Suppressor macrophage (primary cell): ENCODE measurements around the gene HES5.

Experiments
- DNase-seq, 4 experiments: peaks; one replicate each; pipeline ENCODE4 v3.0.0-alpha.2; 2020 to 2022

HES5 gene

DNA sequence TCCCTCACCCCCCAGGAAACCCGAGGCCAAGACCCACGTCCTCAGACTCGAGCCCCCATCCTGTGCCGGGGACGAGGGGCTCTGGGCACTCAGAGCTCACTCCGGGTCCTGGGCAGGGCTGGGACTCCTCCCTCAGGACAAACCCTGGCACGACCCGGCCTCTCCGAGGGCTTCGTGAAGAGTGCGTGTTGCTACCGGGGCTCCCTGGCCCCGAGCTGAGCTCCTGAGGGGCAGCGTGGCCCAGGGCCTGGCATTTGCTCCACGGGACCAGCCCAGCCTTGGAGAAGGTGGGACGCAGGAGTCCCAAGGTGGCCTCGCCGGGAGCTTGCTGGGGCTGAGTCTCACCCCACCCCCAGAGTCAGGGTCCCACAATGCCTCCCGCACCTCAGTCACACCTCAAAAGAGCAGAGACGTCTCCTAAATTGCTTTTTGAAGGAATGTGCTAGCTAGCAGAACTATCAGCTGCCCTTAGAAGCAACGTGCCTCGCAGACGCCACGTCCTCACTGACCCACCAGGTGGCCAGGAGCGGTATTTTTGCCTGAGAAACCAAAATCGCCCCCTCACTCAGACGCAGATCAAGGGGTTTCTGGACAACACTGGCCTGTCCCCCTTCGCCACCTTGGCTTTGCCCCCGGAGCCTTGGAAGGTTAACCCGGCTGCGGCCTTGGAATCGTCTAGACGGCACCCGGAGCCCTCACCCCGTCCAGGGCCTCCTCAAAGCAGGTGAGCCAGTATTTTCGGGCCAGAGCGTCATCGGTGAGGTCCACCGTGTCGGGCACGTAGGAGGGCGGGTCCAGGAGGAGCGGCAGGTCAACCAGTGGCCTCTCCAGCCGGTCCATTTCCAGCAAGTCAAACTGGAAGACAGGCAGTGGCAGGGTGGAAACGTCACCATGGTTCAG is 14.9 kb downstream of the HES5 start:
- no peak for DNase-seq

DNA sequence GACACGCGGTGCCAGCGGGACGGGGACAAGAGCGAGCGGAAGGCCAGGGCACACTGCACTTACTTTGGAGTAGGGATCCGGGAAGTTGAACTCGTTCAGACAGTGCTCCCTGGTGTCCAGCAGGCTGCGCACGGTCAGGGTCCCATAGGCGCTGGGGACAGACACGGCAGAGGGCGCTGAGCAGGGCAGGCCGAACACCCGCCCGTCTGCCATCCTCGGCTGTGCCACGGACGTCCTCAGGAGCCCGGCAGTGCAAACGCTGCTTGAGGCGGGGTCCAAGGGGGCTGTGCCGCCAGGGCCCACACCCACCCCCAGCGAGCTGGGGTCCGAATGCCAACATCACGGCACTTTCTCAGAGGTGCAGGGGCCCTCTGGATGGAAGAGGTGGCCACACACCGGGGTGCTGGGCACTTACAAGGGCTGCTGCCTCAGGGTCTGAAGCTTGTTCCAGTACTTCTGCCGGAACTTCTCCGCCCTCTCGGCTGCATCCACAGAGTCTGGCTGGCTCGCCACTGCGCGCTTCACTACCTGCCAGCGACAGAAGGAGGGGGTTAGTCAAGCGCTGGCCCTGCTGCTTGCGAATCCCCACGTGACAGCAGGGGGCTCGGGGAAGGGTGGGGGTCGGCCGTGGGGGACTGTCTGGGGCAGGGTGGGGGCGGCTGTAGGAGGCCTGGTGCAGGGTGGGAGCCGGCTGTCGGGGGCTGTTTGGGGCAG is 16.0 kb downstream of the HES5 start:
- DNase-seq, result no peak

DNA sequence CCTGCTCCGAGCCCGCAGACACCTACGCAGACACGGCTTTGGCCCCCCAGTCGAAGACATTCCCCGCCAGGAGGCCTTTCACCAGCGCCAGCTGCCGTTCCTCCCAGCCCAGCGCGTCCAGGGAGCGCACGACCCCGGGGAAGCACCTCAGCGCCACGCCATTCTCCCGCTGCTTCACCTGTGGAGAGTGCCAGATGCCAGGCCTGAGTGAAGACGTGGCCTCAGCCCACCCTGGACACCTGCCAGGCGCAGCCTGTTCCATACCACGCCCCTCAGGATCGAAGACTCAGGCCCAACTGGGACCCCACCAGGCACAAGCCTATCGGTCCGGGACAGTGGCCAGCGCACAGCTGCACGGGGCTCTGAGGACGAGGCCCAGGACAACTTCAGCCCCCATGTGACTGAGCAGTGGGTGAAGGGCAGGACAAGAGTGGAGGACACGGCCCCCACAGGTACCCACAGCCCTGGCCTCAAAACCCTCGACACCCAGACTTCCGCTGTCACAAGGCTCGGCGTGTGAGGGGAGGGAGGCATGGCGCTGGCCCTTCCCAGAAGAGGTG is 17.1 kb downstream of the HES5 start:
- DNase-seq, result no peak

DNA sequence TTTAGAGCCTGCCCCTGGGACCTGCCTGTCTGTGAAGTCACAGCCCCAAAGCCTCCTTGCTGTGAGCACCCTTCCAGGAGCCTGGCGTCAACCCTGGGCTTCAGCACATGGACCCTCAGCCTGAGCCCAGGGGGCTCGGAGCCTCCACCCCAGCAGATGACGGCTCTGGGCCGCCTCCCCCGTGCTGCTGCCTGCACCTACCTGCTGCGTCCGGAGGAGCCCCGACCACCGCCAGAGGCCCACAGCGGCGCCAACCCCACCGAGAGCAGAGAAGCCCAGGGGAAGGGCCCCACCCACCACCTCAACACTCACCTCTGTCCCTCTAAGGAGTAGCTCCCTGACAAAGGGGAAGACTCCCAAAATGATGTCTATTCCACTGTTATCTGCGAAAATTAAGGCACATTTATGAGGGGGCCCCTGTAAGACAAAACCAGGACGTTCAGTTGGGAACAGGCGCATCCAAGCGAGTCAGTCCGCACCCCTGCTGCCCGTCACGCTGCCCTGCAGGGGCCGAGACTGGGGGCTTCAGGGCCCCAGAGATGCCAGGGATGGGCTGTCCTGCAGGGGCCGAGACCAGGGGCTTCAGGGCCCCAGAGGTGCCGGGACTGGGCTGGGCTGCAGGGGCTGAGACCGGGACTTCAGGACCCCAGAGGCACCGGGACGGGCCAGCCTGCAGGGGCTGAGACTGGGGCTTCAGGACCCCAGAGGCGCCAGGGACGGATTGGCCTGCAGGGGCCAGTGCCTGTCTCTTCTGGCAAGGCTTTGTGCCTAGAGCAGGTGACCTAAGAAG is 19.5 kb downstream of the HES5 start:
- no peak for DNase-seq

DNA sequence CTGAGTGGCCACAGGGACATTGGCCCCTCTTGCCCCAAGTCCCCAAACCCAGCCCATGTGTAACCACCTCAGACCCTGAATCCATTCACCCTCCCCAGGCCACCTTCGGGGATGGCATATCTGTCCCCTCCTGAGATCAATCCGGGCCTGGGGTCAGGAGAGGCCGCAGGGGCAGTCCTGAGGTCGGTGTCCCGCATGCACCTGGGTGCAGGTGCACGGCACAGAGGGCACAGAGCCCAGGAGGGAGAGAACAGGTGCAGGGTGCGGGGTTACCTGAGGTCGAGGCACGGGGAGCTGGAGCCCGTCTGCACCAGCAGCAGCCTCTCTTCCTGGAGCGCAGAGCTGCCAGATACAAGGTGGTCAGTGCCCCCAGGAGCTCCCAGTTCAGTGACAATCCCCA is 20.5 kb downstream of the HES5 start:
- no peak for DNase-seq

DNA sequence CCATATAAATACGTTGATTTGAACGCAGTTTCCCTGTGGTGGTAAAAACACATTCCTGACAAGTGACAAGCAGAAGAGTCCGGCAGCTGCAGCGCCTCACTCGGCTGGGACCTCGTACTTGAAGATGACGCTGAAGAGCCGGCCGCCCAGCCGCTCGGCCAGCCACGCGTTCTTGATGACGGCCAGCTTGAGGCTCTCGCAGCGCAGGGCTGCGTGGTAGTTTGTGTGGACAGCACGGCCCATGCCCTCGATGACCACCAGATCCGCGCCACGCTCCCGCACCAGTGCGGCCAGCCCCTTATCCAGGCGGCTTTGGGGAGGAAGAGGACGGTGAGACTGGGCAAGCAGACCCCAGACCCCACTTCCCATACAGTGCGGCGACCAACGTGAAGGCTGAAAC is 21.3 kb downstream of the HES5 start:
- no peak for DNase-seq

DNA sequence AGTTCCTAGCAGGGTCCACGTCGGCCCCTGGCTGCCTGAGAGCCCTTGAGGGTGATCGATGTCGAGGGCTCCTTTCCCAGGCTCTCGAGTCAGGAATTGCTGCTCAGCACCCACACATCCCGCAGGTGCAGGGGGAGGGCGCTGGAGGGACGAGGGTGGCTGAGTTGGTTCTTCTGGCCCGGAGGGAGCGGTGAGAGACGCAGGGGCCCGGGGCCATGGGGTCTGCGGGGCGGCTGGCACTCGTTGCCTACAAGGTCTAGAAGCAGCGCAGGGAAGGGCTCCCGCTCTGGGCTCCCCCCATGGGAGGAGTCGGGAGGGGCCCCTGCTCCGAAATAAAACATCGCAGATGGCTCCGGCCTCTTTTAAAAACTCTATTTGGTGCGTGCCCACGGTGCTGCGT is 21.9 kb downstream of the HES5 start:
- DNase-seq, result no peak

DNA sequence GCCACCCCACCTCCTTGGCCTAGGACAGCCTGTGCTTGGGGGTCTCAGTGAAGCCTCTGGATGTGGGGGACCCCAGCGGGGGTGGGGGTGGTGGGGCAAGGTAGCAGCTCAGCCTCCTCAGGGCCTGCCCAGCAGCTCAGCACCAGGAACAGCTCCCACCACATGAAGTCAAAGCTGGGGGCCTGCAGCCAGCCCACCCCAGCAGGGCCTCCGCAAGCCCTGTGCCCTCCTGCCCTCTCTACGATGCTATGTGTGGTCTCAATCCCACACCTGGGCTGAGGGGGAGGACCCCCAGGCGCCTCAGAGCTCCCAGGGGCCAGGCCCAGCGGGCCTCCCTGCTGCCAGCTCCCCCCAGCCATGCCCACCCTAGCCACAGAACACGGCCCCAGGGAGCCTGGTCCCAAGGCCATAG is 22.3 kb downstream of the HES5 start:
- no peak for DNase-seq

DNA sequence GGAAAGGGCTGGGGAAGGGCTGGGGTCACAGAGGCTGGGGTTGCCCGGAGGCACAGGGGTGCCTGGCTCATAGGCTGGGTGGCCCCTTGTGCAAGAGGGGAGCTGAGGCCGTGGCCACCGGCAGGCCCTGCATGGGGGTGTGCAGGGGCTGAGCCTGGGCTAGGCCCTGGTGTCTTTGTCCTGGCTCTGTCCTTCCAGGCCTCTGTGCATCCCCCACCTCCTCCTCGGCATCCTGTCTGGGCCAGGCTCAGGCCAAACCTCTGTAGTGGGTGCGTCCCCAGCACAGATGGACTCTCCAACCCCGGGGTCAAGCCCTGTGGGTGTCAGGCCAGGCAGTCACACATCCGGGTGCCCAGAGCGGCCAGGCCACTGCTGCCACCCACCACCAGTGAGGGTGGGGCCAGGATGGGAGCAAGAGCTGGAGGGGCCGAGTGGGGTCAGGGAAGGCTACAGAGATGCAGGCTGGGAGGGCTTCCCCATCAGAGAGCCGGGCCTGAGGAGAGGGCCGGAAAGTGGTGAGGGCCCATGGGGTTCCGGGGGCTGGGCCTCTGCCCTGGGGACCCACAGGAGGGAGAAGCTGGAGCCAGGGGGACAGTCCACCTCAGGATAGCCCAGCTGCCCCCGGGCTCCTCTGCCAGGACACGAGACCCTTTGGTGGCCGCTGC is 23.0 kb downstream of the HES5 start:
- no peak for DNase-seq

DNA sequence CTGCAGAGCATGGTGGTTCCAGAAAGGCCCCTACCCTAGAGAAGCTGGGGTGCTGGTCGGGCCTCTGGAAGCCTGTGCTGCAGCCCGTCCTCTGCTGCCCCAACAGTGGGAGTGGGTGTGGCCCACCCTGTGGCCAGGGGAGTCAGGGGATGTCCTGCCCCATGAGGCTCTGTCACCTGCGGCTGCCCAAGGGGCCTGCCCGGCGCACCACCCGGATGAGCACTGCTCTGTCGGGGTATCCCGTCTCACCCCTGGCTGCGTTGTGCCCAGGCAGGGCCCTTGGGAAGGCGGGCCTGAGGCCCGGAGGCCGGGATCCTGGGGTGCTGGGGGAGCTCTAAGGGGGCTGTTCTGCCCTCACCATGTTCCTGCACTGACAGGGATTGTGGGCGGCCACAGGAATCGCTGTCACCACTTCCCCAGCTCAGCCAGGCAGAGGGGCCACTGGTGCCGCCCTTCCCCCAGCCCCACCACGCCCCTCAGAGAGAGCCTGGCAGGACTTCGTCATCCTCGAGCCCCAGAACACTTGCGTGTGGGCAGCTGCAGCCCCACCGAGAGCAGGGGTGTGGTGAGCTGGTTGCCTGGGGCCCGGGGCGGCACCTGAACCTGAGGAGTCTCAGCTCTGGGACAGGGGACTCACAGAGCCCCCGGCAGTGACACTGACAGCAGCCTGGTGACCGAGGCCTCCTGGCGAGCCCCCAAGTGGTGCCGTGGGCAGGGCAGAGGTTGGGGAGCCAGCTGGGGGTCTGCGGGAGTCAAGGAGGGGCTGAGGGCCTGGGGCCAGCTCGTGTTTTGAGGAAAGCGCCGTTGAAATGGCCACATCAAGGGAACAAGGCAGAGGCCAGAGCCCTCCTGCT is 23.8 kb downstream of the HES5 start:
- DNase-seq, result no peak

DNA sequence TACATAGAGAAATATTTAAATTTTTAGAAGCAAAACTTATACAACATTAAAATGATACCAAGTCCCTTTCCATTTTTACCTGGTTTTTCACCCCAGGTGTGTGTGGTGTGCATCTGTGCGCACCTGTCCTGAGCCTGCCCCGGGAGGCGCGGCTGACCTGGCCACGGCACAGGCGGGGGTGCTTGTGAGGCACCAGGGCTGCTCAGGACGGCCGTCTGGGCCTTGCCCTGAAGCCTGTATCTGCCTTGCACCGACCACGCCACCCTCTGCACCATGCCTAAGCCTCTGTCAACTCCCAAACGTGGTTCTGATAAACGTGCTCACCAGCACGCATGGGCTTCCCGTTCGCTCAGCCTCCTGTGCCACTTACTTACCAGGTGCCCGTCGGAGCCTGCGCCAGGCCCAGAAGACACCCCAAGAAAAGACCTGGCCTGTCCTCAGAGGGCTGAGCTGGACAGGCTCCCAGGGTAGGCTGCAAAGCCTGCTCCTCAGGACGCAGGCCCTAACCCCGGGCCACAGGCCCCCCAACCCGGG is 24.5 kb downstream of the HES5 start:
- DNase-seq, result no peak

DNA sequence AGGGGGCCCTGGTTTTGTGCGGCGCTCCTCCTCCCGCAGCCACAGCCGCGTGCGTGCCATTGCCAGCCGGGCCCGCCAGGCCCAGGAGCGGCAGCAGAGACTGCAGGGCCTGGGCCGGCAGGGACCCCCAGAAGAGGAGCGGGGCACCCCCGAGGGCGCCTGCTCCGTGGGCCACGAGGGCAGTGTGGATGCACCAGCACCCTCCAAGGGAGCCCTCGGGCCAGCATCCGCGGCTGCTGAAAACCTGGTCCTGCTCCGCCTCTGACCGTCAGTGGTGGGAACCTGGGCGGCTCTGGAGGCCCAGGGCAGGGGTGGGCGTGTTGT is 25.2 kb downstream of the HES5 start:
- DNase-seq, result no peak

DNA sequence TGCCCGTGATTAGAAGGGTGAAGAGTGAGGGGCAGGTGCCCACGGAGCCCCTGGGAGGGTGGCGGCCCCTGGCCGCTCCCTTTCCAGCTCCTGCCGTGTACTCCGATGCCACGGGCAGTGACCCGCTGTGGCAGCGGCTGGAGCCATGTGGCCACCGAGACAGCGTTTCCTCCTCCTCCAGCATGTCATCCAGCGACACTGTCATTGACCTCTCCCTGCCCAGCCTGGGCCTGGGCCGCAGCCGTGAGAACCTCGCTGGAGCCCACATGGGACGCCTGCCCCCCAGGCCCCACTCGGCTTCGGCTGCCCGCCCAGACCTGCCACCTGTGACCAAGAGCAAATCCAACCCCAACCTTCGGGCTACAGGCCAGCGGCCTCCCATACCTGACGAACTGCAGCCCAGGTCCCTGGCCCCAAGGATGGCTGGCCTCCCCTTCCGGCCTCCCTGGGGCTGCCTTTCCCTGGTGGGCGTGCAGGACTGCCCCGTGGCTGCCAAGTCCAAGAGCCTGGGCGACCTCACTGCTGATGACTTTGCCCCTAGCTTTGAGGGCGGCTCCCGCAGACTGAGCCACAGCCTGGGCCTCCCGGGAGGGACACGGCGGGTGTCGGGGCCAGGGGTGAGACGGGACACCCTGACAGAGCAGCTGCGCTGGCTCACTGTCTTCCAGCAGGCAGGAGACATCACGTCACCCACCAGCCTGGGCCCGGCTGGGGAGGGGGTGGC is 25.7 kb downstream of the HES5 start:
- DNase-seq, result no peak

DNA sequence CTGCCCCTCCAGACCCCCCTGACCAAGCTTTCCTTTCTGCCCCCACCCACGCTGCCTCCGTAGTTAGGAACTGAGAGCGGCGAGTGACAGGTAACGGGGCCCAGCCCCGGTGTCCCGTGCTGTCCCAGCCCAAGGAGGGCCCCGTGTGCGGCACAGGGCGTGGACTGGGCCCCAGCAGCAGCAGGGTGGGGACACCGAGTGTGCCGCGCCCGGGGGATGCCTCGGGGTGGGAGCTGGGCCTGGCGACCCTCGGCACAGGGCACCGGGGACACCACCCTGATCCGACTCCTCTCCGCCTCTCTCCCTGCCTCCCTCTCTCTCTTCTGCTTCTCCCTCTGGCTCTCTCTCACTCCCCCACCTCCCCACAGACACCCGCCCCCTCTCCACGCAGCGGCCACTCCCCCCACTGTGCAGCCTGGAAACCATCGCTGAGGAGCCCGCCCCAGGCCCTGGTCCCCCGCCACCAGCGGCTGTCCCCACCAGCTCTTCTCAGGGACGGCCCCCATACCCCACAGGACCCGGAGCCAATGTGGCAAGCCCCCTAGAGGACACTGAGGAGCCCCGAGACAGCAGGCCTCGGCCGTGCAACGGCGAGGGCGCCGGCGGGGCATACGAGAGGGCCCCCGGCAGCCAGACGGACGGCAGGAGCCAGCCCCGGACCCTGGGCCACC is 26.4 kb downstream of the HES5 start:
- DNase-seq, result no peak

DNA sequence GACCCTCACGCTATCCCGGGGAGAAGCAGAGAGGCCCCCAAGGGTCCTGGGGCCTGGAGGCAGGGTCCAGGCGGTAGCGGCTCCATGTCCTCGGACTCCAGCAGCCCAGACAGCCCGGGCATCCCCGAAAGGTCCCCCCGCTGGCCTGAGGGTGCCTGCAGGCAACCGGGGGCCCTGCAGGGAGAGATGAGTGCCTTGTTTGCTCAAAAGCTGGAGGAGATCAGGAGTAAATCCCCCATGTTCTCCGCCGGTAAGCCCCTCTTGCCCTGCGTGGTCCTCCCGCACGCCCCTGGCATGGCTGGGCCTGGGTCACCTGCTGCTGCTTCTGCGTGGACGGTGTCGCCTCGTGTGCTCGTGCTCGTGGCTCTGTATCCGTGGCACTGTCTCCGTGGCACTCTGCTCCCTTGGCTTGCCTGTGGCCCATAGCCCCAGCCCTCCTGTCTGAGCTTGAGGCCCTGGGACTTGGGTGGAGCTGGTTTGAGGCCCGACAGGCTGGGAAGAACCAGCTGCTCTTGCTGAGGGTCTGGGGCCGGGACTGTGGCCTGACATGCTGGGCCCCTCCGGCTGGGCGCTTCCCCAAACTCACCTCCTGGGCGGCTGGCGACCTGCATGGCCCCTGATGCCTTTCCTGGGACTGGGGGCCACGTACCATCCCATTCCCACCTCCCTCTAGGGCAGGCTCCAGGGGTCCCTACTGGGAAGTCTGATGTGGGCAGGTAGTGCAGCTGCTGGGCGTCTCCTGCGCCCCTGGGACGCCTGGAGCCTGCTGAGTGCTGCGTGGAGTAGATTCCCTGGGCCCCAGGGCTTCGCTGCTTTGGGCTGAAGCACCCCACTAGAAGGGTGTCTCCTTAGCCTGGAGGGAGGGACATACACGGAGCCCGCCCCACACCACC is 27.2 kb downstream of the HES5 start:
- DNase-seq, result no peak

DNA sequence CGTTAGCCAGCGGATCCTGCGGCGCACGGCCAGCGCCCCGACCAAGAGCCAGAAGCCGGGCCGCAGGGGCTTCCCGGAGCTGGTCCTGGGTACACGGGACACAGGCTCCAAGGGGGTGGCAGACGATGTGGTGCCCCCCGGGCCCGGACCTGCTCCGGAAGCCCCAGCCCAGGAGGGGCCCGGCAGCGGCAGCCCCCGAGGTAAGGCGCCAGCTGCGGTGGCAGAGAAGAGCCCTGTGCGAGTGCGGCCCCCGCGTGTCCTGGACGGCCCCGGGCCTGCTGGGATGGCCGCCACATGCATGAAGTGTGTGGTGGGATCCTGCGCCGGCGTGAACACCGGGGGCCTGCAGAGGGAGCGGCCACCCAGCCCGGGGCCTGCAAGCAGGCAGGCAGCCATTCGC is 27.9 kb downstream of the HES5 start:
- DNase-seq, result no peak

DNA sequence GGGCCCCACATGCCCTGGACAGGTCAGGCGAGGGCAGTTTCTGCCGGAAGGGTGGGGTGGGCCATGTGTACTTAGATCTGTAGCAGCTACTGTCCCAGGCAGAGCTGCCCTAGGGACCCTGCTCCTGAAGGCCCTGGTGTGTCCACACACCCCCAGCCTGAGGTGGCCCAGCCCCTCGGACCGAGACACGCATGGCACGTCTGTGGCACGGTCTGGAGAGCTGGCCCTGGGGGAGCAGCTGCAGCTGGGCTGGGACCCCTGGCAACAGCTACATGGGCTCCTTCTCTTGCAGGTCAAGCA is 28.3 kb downstream of the HES5 start:
- no peak for DNase-seq

DNA sequence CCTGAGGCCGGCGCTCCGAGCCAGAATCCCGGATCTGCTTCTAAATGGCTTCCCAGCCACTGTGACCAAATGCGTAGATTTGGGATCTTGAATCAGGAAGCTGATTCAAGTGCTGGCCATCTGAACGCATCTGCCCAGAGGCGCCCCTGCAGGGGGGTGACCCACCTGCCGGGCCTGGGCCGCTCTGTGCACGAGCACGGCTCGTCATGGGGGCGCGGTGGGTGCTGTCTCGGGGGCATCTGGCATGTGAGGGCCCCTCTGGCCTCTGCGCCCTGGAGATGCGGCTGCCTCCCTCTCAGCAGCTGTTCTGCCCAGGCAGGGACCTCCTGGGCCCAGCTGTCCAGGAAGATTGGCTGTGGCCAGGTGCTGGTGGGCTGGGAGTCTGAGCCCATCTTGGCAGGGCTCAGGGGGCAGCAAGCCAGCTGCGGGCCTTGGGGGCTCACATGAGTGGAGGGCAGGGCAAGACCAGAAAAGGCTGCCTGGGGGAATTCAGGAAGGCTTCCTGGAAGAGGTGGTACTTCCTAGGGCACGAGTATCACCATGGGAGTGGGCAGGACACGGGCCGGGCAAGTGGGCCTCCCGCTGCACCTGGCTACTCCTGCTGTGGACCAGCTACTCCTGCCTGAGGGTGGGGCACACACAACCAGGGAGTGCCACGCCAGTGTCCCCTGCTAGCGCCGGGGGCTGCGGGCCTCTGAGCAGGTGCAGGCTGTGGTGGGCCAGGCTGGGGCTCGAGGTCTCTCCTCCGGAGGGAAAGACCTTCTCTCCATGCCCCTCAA is 28.8 kb downstream of the HES5 start:
- no peak for DNase-seq
